ENCODE measurements around the gene CPLANE2.

CPLANE2 gene

DNA sequence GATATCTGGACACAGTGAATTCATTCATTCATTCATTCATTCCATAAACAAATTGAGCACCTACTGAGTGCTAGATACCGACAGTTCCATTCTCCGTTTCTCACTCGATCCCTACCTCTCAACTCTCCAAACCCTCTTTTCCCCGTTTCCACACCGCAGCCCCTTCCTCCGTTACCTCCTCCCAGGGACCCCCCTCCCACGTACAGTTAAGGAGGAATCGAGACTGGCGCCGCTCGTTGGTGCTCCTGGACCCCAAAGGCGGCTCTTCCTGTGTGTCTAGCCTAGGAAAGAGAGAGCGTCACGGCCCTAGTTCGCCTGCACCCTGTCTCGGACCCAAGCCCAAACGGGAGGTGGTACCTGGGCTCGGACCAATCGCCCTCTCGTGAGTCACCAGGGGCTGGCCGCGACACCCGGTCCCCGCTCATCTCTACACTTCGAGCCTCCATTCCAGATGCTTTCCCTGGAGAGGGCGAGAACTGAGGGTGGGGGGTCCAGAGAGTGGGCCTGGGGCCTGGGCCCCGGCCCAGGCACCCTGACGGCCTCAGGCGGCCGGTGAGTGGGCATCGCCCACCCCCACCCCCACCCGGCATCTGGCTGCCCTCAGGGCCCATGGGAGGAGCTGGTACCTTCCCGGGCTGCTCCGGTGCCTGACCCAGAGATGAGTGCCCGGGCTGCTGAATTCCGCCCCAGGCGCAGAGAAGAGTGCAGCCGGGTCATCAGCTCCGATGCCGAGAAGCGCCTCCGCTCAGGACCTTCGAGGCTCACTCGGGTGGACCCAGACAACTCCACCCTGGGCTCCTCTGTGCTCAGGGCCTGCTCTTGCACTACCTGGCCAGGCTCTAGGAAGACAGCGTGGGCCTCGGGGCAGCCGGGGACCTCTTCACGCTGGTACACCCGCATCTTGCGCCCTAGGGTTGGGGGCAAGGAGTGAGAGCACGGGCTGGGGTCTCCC is 29.4 kb downstream of the CPLANE2 start:
- H3K23ac ChIP-seq (ENCODE audit: low read length in 2 of 2): no peak overlapping the region
- peak overlapping the region; percentile 71 for H2BK15ac ChIP-seq (ENCODE audit: low read depth, poor library complexity, severe bottlenecking)
- peaks cover 25% of the 10 kb centered on the region for H3K4me1 ChIP-seq (ENCODE audit: control insufficient read depth, insufficient read depth, low read depth, low read length)
- peak overlapping the region; percentile 66 for H3K4me2 ChIP-seq (ENCODE audit: low read length, poor library complexity, severe bottlenecking)
- H3K27me3 ChIP-seq (ENCODE audit: control insufficient read depth in 1 of 2, insufficient read depth in 1 of 2, low read length in 2 of 2): peaks cover 0 to 6% of the 10 kb centered on the region in 2 experiments
- peak overlapping the region; percentile 11 to 77 for H3K4me3 ChIP-seq (ENCODE audit: insufficient read depth in 1 of 2, low read depth in 1 of 2, low read length in 2 of 2)
- H2BK120ac ChIP-seq (ENCODE audit: low read depth, low read length): peak overlapping the region; percentile 57
- peak overlapping the region; percentile 93 for H4K91ac ChIP-seq (ENCODE audit: low read length)
- peak; percentile 30 for DNase-seq
- no peak overlapping the region for H2AK5ac ChIP-seq (ENCODE audit: low read length, severe bottlenecking)
- H3K36me3 ChIP-seq (ENCODE audit: control insufficient read depth in 1 of 2, insufficient read depth in 2 of 2, low read depth in 1 of 2, low read length in 2 of 2): peaks cover 0 to 7% of the 10 kb centered on the region in 2 experiments
- peak overlapping the region in 1 of 2 experiments; percentile 19 for H3K14ac ChIP-seq (ENCODE audit: low read length in 2 of 2)
- no peak overlapping the region for H2BK5ac ChIP-seq (ENCODE audit: low read depth, low read length, poor library complexity, severe bottlenecking)
- peak overlapping the region; percentile 87 for H3K9ac ChIP-seq (ENCODE audit: low read length)
- no peaks in the 10 kb centered on the region for H3K9me3 ChIP-seq (ENCODE audit: control insufficient read depth, low read length)
- peak overlapping the region; percentile 82 to 86 for H3K18ac ChIP-seq (ENCODE audit: low read depth in 1 of 2, low read length in 2 of 2)
- H2BK12ac ChIP-seq (ENCODE audit: low read length in 2 of 2): peak overlapping the region; percentile 59 to 78
- H4K8ac ChIP-seq (ENCODE audit: low read length): peak overlapping the region; percentile 87
- H2AFZ ChIP-seq (ENCODE audit: low read depth, low read length): peak overlapping the region; percentile 6
- WGBS: 46% methylated on average over 42 of the region's 51 CpGs
- peak overlapping the region; percentile 64 to 72 for H3K4ac ChIP-seq (ENCODE audit: low read depth in 1 of 2, low read length in 2 of 2)
- H3K79me1 ChIP-seq (replicated peaks; ENCODE audit: low read length, poor library complexity, severe bottlenecking): peaks cover 5% of the 10 kb centered on the region
- H3K27ac ChIP-seq (ENCODE audit: low read length, poor library complexity, severe bottlenecking): peak overlapping the region; percentile 72

DNA sequence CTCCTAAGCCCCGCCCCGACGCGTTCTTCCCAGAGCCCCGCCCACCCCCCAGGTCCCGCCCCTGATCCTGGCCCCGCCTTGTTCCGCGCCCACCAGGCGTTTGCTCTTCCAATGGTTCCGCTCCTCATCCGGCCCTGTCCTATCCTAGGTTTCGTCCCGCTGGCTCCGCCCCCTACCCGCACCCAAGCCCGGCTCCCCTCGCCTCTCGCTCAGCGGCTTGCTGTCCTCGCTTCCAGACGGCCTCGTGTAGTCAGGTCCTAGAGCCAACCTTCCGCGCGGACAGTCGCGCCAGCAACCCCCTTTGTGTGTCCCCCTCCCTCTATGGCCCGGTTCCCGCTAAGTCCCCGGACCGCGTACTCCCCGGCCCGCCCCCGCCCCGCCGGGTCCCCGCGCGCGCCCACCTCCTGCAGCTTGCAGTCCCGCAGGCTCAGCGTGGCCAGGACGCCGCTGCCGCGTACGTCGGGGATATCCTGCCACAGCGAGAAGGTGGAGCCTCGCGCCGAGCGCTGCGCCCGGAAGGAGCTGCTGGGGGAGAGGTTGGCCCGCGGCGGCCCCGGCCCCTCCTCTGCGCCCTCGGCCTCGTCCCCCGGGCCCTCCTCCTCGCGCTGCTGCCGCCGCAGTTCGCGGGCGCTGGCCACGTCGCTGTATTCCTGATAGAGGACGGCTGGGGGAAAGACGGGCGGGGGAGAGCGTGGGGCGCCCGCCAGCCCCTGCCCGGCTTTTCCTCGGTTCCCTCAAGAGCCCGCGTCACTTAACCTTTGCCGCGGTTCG is 30.3 kb downstream of the CPLANE2 start:
- under 1% methylated on average over 71 of the region's 87 CpGs for WGBS
- Histone ChIP-seq H2BK5ac (ENCODE audit: low read depth, low read length, poor library complexity, severe bottlenecking) (peak overlapping the region; percentile 35), H3K9me3 (ENCODE audit: control insufficient read depth, low read length) (no peaks in the 10 kb centered on the region), H2BK120ac (ENCODE audit: low read depth, low read length) (peak overlapping the region; percentile 78), H3K79me1 (replicated peaks; ENCODE audit: low read length, poor library complexity, severe bottlenecking) (peaks cover 5% of the 10 kb centered on the region), H3K4me1 (ENCODE audit: control insufficient read depth, insufficient read depth, low read depth, low read length) (peaks cover 23% of the 10 kb centered on the region), H2AK5ac (ENCODE audit: low read length, severe bottlenecking) (no peak overlapping the region), H3K14ac (ENCODE audit: low read length in 2 of 2) (no peak overlapping the region), H3K27me3 (ENCODE audit: control insufficient read depth in 1 of 2, insufficient read depth in 1 of 2, low read length in 2 of 2) (no peaks in the 10 kb centered on the region), H3K27ac (ENCODE audit: low read length, poor library complexity, severe bottlenecking) (peak overlapping the region; percentile 72), H4K91ac (ENCODE audit: low read length) (peak overlapping the region; percentile 93), H3K23ac (ENCODE audit: low read length in 2 of 2) (no peak overlapping the region), H4K8ac (ENCODE audit: low read length) (peak overlapping the region; percentile 92), H3K4me2 (ENCODE audit: low read length, poor library complexity, severe bottlenecking) (peak overlapping the region; percentile 66), H3K9ac (ENCODE audit: low read length) (peak overlapping the region; percentile 87), H2AFZ (ENCODE audit: low read depth, low read length) (no peak overlapping the region), H3K18ac (ENCODE audit: low read depth in 1 of 2, low read length in 2 of 2) (peak overlapping the region; percentile 88 to 92), H3K4ac (ENCODE audit: low read depth in 1 of 2, low read length in 2 of 2) (peak overlapping the region; percentile 13 to 64), H2BK15ac (ENCODE audit: low read depth, poor library complexity, severe bottlenecking) (peak overlapping the region; percentile 70), H3K36me3 (ENCODE audit: control insufficient read depth in 1 of 2, insufficient read depth in 2 of 2, low read depth in 1 of 2, low read length in 2 of 2) (peaks cover 0 to 16% of the 10 kb centered on the region in 2 experiments), H3K4me3 (ENCODE audit: insufficient read depth in 1 of 2, low read depth in 1 of 2, low read length in 2 of 2) (peak overlapping the region; percentile 62 to 77), H2BK12ac (ENCODE audit: low read length in 2 of 2) (peak overlapping the region in 1 of 2 experiments; percentile 24)
- DNase-seq: peak; percentile 99

DNA sequence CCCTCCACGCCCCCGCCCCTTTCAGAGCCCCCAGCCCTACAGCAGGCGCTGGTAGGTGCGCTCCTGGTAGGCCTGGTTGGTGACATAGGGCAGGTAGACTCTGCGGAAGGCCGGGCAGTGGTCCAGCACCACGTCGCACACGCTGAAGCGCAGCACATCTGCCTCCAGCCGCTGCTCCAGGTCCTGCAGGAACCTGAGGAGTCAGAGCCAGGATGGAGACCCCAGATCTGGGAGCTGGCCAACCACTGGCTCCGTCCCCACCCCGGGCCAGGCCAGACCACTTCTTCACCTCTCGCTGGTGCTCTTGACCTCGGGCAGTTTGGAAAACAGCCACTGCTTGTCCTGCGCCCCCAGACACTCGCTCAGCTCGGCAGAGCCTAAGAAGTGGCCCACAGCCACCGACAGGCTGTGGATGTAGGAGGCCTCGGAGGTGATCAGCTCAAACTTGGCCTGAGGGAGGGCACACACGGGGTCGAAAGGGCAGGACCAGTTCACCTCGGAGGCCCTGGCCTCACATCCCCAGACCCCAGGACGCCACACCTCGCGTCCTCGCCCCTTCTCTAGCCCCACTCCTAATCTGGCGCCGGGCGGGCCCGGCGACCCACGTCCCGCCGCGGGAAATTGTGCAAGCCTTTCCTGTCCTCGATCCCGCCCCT is 31.0 kb downstream of the CPLANE2 start:
- Histone ChIP-seq H3K27ac (ENCODE audit: low read length, poor library complexity, severe bottlenecking) (no peak overlapping the region), H3K36me3 (ENCODE audit: control insufficient read depth in 1 of 2, insufficient read depth in 2 of 2, low read depth in 1 of 2, low read length in 2 of 2) (peaks cover 0 to 23% of the 10 kb centered on the region in 2 experiments), H3K79me1 (replicated peaks; ENCODE audit: low read length, poor library complexity, severe bottlenecking) (peaks cover 5% of the 10 kb centered on the region), H2AK5ac (ENCODE audit: low read length, severe bottlenecking) (no peak overlapping the region), H2AFZ (ENCODE audit: low read depth, low read length) (peak overlapping the region; percentile 3), H3K4me1 (ENCODE audit: control insufficient read depth, insufficient read depth, low read depth, low read length) (peaks cover 23% of the 10 kb centered on the region), H3K4ac (ENCODE audit: low read depth in 1 of 2, low read length in 2 of 2) (peak overlapping the region in 1 of 2 experiments; percentile 95), H2BK12ac (ENCODE audit: low read length in 2 of 2) (peak overlapping the region; percentile 18 to 76), H3K14ac (ENCODE audit: low read length in 2 of 2) (peak overlapping the region in 1 of 2 experiments; percentile 87), H4K8ac (ENCODE audit: low read length) (peak overlapping the region; percentile 85), H2BK5ac (ENCODE audit: low read depth, low read length, poor library complexity, severe bottlenecking) (no peak overlapping the region), H3K9me3 (ENCODE audit: control insufficient read depth, low read length) (no peaks in the 10 kb centered on the region), H3K4me2 (ENCODE audit: low read length, poor library complexity, severe bottlenecking) (peak overlapping the region; percentile 67), H3K9ac (ENCODE audit: low read length) (peak overlapping the region; percentile 80), H2BK120ac (ENCODE audit: low read depth, low read length) (no peak overlapping the region), H3K23ac (ENCODE audit: low read length in 2 of 2) (peak overlapping the region in 1 of 2 experiments; percentile 32), H2BK15ac (ENCODE audit: low read depth, poor library complexity, severe bottlenecking) (peak overlapping the region; percentile 17), H3K4me3 (ENCODE audit: insufficient read depth in 1 of 2, low read depth in 1 of 2, low read length in 2 of 2) (peak overlapping the region; percentile 45 to 73), H3K18ac (ENCODE audit: low read depth in 1 of 2, low read length in 2 of 2) (peak overlapping the region; percentile 74 to 99), H4K91ac (ENCODE audit: low read length) (peak overlapping the region; percentile 40), H3K27me3 (ENCODE audit: control insufficient read depth in 1 of 2, insufficient read depth in 1 of 2, low read length in 2 of 2) (no peaks in the 10 kb centered on the region)
- WGBS: 38% methylated on average over 34 of the region's 38 CpGs
- DNase-seq: no peak

Measured in mesenchymal stem cell (in vitro differentiated cells and primary cell).